ENCODE data around the gene TBCD.
A peak's percentile ranks its signal among the peaks of the same experiment; 100 is the strongest.

TBCD gene

DNA sequence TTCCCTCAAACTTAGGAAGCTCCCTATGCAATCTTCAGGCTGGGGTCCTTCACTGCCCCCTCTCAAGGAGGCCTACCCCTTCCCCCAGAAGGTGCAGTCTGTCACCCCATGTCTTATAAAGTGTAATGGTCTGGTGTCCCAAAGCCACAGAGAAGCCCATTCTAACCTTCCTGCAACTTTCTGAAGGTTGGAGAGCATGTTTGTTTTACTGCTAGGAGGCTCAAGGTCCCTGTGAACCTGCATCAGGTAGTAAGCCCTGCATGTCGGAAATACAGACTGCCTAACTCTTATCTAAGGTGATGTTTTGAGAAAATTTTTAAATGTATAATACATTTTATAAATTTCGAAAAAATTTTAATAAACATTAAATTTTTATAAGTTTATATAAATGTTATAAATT lies 69.7 kb downstream of the TBCD start:
- H3K4me3 ChIP-seq (ENCODE audit: low read depth, low read length) = no peak overlapping the region
- in situ Hi-C loops (cut with HindIII; ENCODE audit: low sequenced_read_pairs) = loop anchor here (5.0 kb wide), 1 partner anchor 76 kb away; no protein-coding TSS in a partner anchor
- TF ChIP-seq, protein P1, sequence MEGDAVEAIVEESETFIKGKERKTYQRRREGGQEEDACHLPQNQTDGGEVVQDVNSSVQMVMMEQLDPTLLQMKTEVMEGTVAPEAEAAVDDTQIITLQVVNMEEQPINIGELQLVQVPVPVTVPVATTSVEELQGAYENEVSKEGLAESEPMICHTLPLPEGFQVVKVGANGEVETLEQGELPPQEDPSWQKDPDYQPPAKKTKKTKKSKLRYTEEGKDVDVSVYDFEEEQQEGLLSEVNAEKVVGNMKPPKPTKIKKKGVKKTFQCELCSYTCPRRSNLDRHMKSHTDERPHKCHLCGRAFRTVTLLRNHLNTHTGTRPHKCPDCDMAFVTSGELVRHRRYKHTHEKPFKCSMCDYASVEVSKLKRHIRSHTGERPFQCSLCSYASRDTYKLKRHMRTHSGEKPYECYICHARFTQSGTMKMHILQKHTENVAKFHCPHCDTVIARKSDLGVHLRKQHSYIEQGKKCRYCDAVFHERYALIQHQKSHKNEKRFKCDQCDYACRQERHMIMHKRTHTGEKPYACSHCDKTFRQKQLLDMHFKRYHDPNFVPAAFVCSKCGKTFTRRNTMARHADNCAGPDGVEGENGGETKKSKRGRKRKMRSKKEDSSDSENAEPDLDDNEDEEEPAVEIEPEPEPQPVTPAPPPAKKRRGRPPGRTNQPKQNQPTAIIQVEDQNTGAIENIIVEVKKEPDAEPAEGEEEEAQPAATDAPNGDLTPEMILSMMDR (IDR thresholded peaks at IDR 0.05; ENCODE audit: low read depth, low read length, missing control alignments) = no peak
- DNase-seq (ENCODE audit: low read depth) = no peak

DNA sequence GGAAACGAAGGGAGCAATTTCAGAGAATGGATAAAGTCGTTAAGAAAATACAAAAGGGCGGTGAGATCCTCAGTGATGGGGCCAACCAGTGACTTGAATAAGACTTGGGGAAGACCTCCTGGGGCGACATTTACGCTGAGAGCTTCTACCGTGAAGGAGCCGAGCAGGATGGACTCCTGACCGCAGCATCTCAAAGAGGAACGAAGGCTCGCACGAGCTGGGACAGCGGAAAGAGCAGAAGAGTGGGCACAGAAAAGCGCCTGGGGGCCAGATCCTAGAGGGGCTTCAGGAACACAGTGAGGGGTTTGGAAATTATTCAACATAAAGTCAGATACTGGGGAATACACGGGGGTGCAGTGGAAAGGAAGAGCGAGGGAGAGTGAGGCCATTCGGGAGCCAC lies 70.4 kb downstream of the TBCD start:
- in situ Hi-C loops (cut with HindIII; ENCODE audit: low sequenced_read_pairs) = loop anchor here (5.0 kb wide), 1 partner anchor 75 kb away; no protein-coding TSS in a partner anchor
- no peak for DNase-seq (ENCODE audit: low read depth)
- H3K4me3 ChIP-seq (ENCODE audit: low read depth, low read length) = no peak overlapping the region
- TF ChIP-seq, protein P1 (IDR thresholded peaks at IDR 0.05; ENCODE audit: low read depth, low read length, missing control alignments) = no peak

- H3K4me3 ChIP-seq (ENCODE audit: low read depth, low read length) = no peak overlapping the region
- TF ChIP-seq, protein P1 (IDR thresholded peaks at IDR 0.05; ENCODE audit: low read depth, low read length, missing control alignments) = peak; percentile 21
- in situ Hi-C loops (cut with HindIII; ENCODE audit: low sequenced_read_pairs) = loop anchor here (5.0 kb wide), 1 partner anchor 74 kb away; no protein-coding TSS in a partner anchor
- DNase-seq (ENCODE audit: low read depth) = no peak
These were observed 71.1 kb downstream of the TBCD start for GRCh38 chr17:82823004-82823403.

GRCh38 chr17:82825540-82826124 lies 73.8 kb downstream of the TBCD start:
- TF ChIP-seq, protein P1 (IDR thresholded peaks at IDR 0.05; ENCODE audit: low read depth, low read length, missing control alignments) = no peak
- in situ Hi-C loops (cut with HindIII; ENCODE audit: low sequenced_read_pairs) = no loop called here
- no peak overlapping the region for H3K4me3 ChIP-seq (ENCODE audit: low read depth, low read length)
- DNase-seq (ENCODE audit: low read depth) = no peak

DNA sequence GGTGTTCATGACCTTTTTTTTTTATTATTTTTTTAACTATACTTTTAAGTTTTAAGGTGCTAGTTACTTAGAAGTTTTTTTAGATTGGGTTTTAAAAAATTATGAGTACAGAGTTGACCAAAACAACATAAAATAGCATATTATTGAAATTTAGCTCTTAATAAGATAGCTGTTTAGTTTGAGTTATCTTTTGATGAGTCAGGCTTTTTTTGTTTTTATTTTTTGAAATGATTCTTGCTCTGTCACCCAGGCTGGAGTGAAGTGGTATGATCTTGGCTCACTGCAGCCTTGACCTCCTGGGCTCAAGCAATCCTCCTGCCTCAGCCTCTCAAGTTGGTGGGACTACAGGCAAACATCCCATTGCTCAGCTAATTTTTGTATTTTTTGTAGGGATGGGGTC lies 74.3 kb downstream of the TBCD start:
- in situ Hi-C loops (cut with HindIII; ENCODE audit: low sequenced_read_pairs) = no loop called here
- TF ChIP-seq, protein P1 (IDR thresholded peaks at IDR 0.05; ENCODE audit: low read depth, low read length, missing control alignments) = no peak
- DNase-seq (ENCODE audit: low read depth) = no peak
- H3K4me3 ChIP-seq (ENCODE audit: low read depth, low read length) = no peak overlapping the region

- TF ChIP-seq, protein P1 (IDR thresholded peaks at IDR 0.05; ENCODE audit: low read depth, low read length, missing control alignments) = no peak
- DNase-seq (ENCODE audit: low read depth) = no peak
- H3K4me3 ChIP-seq (ENCODE audit: low read depth, low read length) = no peak overlapping the region
- in situ Hi-C loops (cut with HindIII; ENCODE audit: low sequenced_read_pairs) = no loop called here
These were observed 75.1 kb downstream of the TBCD start for GRCh38 chr17:82826956-82827355.

Data from astrocyte of the cerebellum (primary cell).